Measurements from ENCODE around the gene SMIM7.
"Not testable (repeated sequence)": the region's sequence is repeated elsewhere in the genome, so short reads cannot be mapped to it uniquely, and the experiment has no call there.

The SMIM7 gene

DNA sequence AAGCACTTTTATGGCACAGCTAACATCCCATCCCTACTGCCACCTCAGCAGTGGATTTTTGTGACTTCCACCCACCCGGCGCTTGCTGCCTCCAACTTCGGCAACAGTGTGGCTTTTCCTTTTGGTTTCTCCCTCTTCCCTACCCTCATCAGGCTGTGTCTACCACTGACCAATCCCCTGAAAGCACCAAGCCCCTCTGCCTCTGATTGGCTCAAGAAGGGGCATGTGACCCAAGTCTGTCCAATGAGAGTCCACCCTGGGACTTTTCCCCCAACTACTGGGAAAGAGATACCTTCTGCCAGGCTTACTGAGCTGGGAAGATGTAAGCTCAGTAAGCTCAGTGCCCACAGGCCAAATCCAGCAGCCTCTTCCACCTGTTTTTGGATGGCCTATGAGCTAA lies 5.8 kb downstream of the SMIM7 start:
- DNase-seq = no peak

DNA sequence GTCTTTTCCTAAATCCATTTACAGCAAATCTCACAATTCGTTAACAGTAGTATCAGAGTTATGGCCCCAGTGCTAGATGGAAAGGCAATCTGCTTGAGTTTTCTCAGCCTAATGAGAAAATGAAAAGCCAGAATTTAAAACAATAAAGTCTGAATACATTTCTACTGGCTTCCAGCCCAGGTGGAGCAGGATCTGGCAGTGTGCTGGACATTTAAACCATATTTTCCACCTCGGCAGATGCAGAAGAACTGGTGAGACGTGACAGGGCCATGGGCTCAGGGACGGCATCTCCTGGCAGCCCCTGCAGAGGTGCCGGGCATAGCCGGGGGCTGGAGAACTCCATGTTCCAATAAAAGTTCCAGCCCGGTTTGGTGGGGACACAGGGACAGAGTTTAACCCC lies 7.1 kb downstream of the SMIM7 start:
- DNase-seq = no peak

DNA sequence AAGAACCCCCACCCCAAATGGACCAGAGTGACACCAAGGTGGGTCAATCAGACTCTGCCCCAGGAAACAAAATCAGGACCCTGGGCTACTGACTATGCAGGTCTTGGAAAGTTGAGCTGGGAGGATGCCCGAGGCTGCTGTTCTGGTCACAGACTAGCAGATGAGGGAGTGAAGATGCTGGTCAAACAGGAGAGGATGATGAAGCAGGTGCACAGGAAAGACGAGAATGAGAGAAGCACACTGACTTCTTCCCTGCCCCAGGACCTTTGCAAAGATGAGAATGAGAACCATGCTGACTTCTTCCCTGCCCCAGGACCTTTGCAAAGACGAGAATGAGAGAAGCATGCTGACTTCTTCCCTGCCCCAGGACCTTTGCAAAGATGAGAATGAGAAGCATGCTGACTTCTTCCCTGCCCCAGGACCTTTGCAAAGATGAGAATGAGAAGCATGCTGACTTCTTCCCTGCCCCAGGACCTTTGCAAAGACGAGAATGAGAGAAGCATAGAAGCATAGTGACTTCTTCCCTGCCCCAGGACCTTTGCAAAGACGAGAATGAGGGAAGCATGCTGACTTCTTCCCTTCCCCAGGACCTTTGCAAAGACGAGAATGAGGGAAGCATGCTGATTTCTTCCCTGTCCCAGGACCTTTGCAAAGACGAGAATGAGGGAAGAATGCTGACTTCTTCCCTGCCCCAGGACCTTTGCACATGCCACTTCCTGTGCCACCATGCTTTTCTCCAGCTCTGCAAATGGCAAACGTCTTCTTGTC lies 8.3 kb downstream of the SMIM7 start:
- DNase-seq = not testable (repeated sequence)

DNA sequence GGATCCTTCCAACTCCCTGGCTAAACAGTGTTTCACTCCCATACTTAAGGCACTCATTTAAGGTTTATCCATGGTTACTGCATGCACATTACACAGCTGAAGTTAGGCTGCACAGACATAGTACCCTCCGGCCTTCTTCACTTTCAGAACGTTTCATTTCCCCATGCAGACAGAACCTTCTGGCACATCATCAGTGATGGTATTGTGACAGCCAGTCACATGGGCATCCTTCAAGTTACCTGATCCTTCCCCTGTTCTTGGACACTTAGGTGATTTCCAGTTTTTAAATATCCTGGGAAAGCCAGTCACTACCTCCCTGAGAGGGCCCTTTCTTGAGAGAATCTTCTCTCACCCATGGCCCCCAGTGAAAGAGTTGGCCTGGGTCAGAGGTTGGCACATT lies 9.1 kb downstream of the SMIM7 start:
- DNase-seq = no peak

DNA sequence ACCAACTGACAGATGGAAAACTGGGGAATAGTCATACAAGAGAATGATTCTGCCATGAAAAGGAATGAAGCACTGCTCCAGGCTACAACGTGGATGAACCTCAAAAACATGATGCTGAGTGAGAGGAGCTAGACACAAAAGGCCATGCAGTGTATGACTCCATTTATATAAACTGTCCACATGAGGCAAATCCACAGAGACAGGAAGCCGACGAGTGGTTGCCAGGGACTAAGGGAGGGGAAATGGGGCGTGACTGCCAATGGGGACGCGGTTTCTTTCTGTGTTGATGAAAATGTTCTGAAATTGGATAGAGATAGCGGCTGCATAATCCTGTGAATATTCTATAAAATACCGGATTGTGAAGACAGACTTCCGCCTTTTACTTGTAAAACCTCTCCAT lies 10.2 kb downstream of the SMIM7 start:
- no peak for DNase-seq

DNA sequence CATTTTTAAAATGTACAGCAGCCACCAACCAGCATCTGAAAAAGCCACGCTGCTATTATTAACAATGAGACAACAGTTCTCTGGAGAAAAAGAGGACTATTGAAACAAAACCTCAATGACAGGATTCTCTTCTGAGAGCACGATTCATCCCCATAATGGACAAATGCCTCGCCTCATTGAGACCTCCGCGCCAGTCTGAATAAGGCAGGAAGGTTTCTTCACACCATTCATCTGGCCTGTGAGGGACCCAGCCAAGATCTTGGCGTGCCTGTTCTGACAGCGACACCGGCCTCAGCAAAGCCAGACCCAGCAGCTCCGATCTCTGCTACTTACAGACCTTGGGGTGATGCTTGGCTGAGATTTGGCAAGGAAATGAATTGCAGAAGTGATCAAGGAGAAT lies 14.8 kb downstream of the SMIM7 start:
- DNase-seq = no peak

DNA sequence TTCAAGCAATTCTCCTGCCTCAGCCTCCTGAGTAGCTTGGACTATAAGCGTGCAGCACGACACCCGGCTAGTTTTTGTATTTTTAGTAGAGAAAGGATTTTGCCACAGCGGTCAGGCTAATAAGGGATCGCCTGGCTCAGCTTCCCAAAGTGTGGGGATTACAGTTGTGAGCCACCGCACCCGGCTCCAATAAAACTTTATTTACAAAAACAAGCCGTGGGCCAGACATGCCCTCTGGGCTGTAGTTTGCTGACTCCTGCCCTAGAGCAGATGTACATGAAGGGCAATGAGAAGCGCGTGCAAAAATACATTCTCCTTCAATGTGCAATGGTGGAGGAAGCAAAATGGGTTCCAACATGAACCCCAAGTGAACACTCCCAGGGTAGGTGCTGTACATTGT lies 18.2 kb downstream of the SMIM7 start:
- no peak for DNase-seq

DNA sequence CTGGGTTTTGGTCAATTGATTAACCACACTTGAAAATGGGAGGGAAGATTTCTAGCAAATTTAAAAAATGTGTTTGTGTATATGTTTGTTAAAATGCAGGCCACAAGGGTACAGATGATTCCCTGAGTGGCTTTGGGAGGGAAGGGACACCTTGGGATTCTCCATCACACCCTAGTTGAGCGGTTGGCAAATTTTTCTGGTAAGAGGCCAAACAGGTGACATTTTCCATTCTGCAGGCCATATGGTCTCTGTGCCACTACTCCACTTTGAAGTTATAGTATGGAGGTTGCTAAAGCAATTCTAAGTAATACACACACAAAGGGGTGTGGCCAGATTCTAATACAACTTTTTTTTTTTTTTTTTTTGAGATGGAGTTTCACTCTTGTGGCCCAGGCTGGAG lies 19.0 kb downstream of the SMIM7 start:
- DNase-seq = no peak

DNA sequence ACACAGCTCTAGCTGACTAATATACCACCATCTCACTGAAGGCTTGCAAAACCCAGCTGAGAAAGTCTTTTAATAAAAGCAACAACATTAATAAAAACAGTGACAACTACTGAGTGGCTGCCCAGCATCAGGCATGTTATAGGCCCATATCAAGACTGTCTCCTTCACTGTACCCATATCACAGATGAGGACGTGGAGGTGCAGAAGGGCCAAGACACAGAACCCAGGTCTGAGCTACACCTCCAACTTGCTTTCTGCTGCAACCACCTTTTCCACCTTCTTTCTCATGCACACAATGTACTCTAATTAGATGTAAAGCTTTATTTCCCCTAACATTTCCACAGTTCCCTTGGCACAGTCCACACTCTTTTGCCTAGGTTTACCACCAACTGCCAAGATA lies 21.3 kb downstream of the SMIM7 start:
- no peak for DNase-seq

DNA sequence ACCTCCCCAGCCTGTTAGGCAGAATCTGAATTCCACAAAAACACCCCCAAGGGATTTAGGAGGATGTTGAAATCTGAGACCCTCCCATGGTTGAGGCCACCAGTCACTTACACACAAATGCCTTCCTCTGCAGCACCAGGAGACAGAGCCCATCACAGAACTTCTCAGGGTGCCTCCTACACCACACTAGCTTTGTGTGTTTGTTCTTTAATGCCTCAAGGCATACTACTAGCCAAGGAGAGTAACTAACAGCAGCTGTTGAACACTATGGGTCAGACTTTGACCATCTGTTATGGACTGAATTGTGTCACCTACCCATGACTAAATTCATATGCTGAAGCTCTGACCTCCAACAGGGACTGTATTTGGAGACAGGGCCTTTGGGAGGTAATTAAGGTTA lies 22.4 kb downstream of the SMIM7 start:
- no peak for DNase-seq

DNA sequence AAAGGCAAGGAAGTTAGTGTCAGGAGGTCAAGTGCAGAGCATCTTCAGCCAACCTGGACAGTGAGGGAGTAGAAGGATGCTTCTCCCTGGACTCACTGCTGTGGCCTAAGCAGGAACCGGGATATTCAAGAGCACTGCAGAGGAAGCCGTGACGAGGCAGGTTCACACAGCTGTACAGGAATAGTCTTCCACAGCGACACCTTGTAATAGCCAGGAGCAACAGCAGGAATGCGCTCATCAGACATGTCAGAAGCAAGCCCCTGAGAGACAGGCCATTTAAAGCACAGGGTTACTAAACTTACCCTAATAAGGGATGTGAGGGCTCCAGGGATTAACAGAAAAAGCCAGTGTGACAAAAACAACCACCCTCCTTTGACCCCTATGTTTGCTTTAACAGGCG lies 28.5 kb downstream of the SMIM7 start:
- DNase-seq = no peak

DNA sequence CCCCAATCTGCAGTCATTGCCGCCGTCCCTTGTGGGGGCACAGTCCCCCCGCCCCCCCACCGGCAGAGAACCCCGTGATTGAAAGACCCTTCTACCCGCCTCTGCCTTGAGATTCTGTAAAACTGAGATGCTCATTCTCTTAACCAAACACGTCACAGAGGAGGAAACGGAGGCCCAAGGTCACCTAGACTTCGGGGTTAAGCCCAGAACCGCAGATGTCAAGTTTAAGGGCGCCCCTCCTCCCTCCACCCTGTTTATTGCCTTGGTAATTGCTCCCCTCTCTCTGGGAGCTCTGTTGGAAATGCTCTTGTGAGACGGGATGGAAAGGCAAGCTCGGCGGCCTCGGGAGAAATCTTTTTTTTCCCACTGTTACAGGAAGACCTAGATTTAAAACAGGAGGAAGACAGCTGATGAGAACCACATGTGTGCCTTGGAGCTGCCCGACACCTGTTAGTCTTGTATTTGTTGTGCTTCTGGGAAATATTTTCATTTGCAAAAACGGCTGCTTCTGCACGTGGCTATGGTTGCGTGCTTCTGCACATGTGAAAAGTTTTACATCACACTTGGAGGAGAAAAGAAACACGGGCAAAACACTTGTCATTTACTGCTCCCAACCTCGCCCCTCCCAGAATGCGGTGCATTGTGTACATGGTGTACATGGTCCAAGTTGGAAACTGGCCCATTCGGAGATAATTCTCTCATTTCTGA lies 30.8 kb downstream of the SMIM7 start:
- DNase-seq = no peak

DNA sequence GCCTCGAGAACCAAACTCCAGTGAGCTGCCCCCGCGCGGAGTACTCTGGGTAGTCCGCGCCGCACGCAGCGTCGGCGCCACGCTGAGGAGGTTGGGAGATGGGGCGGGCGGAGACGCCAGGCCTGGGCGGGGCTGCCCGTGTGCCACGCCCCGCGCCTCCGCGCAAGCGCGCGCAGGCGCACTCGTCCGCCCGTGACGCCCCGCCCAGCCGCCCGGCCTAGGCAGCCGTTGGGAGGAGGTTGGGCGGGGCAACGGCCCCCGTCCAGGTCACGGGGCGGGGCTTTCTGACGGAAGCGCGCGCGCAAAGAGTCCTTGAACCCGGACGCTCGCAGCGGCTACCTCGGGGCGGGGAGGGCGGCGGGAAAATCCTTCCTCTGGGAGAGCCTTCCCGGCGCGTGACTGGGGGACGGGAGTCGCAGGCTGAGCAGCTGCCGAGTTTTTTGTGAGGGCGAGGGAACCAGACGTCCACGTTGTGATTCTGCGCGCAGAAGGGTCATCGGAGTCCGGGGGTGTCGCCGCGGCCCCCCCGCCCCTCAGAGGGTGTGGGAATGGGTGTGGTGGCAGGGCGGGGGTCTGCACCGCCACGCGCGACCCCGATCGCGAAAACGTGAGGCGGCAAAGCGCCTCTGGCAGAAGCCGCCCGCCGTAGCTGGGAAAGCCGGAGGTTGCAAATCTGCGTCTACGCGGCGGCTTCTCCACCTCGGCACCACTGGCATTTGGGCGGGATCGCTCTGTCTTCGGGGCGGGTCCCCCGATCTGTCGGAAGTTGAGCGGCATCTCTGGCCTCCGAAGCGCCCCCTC lies 31.6 kb downstream of the SMIM7 start, which contains the start of gene MED26:
Gene MED26, minus strand, starts transcription at position 22 of the 801 bp plus-strand sequence. CDS start 261 bp downstream, outside the sequence.
- DNase-seq = peak; percentile 97

DNA sequence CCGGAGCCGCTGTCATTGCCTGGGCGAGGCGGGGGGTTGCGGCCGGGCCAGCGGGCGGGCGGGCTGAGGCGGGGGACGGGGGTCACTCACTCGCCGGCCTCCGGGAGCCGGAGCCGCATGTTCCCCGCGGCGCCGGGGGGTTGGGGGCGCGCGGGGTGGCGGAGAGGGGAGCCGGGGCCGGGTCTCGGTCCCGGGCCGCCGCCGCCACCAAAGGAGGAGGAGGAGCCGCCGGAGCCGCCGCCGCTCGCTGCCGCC lies 32.1 kb downstream of the SMIM7 start:
- DNase-seq = no peak

DNA sequence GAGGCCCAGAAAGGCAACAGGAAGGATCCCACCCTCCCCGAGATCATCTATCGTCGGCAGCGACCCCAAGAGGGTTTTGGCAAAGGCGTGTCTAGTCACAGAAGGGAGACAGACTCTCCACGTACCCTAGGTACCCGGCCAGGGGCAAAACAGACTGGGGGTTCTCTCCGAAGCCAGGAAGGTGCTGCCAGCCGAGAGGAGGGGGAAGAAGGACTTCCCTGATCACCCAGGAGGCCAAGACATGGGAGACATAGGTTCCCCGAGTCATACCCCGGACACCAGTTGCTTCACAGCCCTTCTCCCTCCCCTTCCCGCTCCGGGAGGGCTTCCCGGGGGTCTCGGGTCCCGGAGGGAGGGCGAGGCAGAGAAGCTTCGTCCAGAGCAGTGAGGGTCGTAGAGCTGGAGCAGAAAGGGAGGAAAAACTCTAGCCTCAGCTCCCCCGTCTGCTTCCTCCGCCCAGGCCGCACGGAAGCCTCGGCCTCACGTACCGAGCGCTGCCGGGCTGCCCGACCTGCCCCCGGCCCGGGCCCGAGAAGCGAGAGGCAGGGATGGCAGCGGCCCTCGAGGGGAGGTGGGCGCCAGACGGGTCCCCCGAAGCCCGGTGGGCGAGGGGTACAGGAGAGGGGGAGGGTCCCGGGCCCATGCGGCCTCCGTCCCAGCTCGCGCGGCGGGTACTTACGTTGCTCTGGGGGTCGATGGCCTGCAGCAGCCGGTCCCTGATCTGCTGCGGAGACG lies 32.6 kb downstream of the SMIM7 start:
- peak; percentile 32 for DNase-seq

DNA sequence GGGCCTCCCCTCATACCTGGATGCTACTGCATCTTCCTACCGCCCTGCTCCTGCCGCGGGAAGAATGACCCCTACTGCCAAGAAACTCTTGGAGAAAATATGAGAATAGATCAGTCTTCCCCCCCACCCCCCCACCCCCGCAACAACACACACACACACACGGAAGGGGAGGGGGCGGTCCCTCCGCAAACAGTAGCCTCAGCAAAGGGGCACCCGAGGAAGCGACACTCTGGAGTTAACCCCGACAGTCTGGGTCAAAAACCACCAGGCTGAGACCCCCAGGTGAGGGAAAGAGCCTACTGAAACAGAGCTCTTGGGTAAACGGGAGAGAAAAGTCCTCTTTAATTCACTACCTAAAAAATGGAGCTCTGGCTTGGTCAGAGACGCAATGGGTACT lies 33.1 kb downstream of the SMIM7 start:
- no peak for DNase-seq

DNA sequence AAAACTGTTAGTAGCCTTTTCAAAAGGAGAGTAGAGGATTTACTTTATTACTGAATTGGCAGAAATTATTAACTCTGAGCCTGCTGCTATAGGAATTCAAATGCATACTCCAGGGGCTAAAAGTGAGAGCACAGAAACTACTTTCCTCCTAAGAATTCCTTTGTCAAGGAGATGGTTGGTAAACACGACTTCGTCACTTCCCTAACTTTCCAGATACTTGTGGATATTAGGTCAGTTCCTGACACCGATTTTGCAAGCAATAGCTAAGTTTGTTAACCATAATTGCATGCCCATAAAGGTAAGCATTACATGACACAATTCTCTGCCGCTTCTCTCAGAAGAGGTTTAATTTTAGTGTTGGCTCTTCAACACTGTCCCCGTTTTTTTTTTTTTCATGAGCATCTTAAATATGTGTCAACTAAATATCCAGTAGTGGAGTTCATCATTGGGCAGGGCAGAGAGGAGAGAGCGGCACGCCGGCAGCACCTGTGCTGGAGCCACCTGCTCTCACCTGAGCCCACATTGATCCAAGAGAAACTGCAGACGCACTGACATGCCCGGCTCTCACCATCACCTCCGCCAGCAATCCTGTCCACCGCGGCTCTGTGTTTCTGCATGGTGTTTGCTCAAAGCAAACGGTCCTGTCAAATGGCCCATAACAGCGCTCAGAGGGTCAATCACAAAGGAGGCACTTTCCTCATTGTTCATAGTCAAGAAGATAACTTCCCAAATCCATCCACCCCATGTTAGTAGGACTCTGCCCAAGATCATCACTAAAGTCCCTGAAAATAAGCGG lies 34.6 kb downstream of the SMIM7 start:
- no peak for DNase-seq

DNA sequence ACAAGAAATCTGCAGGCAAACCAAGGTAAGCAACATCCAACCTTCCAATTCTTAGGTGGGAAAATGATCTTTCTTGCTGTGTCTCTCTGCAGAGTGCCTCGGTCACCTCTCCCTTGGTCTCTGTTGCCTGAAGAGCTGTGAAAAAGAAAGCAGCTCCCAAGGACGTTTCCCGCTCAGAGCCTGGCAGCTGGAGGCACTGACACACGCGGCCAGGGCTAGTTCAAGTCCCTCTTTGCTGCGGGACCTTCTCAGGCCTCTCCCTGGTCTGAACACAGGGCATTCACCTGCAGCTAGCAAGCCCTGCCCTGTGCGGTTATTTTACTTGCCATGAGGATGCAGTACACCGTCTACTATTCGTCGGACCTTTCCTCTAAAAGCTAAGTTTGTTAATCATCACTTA lies 35.7 kb downstream of the SMIM7 start:
- no peak for DNase-seq

DNA sequence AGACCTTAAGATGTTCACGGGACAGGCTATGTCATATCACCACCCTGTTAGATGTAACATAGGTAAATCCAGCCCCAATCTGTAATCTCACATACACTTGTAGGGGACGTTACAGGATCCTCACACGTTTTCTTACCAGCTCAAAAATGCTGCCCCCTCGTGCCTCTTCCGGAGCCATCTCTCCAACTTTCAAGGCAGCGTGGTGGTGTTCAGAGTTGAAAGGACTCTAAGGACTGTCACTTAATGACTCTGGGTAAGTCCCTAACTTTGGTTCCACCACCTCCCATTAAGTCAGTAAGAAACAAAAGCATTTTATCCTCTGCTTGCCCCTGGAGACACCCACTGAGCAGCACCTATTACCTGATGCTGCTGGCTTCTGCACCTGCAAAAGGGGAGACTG lies 36.4 kb downstream of the SMIM7 start:
- no peak for DNase-seq

DNA sequence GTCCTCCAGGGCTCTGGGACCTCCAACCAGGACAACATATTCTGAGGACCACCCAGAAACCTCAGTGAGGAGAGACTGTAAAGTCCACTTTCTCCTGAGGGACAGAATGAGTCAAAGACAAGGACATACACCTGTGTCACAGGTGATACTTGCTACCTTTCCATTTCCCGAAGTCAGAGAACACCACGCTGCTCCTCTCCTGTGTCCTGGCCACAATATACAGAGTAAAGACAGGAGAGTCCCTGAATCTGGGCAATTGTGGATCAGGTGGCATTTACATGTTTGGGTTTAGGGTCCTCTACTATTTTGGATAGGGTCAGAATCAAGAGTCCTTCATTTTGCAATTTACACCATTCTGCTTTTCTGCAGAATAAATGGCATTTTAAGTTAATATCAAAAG lies 36.9 kb downstream of the SMIM7 start:
- no peak for DNase-seq

DNA sequence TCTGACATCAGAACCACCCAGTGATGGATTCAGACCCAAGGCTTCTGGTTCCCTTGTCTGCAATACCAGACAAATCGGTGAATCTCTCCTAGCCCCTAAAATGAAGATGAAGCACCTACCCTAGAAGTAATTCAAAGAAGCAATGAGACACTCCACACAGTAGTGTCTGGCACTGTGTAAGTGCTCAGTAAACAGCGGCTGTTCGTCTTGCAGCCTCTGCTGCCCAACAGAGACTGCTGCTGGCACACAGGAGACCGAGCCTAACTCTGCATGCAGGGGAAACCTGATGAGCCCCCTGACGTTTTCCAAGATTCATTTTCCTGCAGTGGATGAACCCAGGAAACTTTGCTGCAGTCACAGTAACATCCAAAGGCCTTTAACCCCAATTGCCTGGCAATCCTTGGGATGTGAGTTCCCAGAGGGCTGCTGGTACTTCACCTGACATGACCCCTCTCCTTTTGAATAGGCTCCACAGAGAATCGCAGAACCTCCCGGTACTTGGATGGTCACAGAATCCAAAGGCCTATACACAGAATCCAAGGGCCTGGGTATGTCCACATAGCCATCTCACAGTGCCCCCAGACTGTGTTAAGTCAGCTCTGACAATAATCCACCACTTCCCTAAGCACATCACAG lies 38.7 kb downstream of the SMIM7 start:
- no peak for DNase-seq

DNA sequence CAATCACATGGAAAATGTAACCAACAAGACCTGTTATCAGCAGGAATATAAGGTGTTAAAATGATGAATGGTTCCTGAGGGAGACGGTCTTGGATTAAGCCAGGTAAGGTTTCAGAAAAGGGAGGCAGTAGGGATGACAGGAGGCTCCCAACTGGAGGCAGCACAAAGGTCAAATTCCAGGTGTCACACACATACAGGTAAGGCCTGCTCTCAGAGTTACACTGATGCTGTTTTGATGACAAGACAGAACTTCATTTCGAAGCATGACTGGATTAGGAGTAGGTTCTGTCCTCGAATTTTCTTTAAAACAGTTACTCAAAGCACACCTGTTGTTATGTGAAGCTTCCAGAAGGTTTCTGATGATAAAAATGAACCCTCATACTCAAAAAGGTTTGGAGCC lies 39.4 kb downstream of the SMIM7 start:
- DNase-seq = no peak
